Subcutaneous adipose tissue (tissue), 4 donors: ENCODE measurements around the gene LPIN2. TPM values are rescaled to one million over a fixed set of nuclear protein-coding genes. Genes with fewer than 3 reads are reported as not detected.

Experiments used
- total RNA-seq, 4 donors: library from RNA; depleted of rRNA; stranded (reverse); fragments of >200 nt; gene quantifications; one replicate each; pipeline ENCODE4 v1.1.0, GENCODE V29; 2016
- TF ChIP-seq, protein P1 (sequence below): fragments of 450-650 bp; IDR thresholded peaks from one replicate; pipeline ENCODE4 v1.5.1; 2016; ENCODE audit warnings: low read depth, mild to moderate bottlenecking, control low read depth, antibody characterized with exemption, moderate library complexity

LPIN2 gene, protein sequence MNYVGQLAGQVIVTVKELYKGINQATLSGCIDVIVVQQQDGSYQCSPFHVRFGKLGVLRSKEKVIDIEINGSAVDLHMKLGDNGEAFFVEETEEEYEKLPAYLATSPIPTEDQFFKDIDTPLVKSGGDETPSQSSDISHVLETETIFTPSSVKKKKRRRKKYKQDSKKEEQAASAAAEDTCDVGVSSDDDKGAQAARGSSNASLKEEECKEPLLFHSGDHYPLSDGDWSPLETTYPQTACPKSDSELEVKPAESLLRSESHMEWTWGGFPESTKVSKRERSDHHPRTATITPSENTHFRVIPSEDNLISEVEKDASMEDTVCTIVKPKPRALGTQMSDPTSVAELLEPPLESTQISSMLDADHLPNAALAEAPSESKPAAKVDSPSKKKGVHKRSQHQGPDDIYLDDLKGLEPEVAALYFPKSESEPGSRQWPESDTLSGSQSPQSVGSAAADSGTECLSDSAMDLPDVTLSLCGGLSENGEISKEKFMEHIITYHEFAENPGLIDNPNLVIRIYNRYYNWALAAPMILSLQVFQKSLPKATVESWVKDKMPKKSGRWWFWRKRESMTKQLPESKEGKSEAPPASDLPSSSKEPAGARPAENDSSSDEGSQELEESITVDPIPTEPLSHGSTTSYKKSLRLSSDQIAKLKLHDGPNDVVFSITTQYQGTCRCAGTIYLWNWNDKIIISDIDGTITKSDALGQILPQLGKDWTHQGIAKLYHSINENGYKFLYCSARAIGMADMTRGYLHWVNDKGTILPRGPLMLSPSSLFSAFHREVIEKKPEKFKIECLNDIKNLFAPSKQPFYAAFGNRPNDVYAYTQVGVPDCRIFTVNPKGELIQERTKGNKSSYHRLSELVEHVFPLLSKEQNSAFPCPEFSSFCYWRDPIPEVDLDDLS
- total RNA-seq: 10 to 100 TPM; 23.8 to 33.3 (median 29.1) TPM

DNA sequence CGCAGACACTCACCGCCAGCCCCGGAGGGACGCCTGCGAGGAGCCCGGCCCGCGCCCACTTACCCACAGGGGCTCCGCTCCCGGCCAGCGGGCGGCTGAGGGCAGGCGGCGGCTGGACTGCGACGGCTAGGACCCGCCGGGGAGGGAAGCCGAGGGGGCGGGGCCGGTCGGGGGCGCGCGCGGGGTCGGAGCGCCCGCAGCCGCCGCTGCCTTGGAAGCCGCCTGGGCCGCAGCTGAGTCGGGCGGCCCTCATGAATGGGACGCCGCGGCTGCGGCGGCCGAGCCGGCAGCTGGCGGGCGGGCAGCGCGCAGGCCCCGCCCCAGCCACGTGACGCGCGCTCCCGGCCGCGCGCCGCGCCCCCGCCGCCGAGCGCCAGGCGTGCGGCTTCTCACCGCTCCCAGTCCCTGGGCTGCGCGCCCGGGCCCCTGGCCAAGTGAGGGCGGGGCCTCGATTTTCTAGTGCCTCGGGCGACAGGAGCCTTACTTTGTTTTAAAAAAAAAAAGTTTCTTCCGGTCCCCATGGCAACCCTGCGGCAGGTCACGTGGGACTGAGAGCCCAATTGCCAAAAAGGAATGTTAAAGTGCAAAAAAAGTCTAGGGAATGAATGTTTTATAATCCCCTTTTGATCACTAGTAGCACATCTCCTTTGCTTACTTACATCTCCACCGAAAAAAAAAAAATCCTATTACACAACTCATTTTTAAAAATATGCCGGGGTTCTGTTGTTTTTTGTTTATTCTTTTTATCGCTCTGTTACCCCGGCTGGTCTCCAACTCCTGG lies at the start of gene LPIN2:
Gene LPIN2 (minus strand): TSS at position 121 of the 781 bp plus-strand sequence. CDS start 52,304 bp downstream, outside the sequence.
- TF ChIP-seq, protein P1, sequence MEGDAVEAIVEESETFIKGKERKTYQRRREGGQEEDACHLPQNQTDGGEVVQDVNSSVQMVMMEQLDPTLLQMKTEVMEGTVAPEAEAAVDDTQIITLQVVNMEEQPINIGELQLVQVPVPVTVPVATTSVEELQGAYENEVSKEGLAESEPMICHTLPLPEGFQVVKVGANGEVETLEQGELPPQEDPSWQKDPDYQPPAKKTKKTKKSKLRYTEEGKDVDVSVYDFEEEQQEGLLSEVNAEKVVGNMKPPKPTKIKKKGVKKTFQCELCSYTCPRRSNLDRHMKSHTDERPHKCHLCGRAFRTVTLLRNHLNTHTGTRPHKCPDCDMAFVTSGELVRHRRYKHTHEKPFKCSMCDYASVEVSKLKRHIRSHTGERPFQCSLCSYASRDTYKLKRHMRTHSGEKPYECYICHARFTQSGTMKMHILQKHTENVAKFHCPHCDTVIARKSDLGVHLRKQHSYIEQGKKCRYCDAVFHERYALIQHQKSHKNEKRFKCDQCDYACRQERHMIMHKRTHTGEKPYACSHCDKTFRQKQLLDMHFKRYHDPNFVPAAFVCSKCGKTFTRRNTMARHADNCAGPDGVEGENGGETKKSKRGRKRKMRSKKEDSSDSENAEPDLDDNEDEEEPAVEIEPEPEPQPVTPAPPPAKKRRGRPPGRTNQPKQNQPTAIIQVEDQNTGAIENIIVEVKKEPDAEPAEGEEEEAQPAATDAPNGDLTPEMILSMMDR: no peak

DNA sequence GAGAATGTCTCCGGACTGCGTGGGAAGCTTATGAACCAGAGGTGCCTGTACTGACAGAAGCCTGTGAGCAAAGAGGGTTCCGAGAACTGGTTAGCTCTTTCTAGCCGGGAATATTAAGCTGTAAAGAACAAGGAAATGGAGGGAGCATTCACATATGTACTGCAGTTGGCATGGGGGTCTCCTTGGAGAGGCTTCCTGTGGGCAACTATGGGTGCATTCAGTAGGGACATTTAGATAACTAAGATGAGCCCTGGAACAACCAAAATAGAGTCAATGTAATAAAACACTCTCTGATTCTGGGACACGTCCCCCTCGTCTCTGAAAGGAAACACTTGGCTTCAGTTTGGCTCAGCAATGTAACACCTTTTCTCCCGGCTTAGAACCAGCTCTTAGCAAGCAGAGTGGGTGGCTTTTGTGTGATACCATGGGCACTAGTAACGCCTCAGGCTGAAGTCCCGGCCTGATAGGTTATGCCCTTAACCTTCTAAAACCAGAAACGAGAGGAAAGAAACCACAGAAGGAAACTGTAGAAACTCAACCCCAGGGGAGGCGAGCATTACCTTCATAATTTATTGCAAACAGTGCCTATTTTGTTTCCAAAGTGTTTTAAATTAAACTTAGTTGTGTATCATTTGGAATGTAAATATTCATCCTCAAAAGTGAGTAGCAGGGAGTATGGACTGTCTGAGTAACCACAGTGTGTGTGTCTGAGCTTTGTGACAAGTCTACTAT lies 48.8 kb upstream of the LPIN2 start:
- TF ChIP-seq, protein P1: no peak

DNA sequence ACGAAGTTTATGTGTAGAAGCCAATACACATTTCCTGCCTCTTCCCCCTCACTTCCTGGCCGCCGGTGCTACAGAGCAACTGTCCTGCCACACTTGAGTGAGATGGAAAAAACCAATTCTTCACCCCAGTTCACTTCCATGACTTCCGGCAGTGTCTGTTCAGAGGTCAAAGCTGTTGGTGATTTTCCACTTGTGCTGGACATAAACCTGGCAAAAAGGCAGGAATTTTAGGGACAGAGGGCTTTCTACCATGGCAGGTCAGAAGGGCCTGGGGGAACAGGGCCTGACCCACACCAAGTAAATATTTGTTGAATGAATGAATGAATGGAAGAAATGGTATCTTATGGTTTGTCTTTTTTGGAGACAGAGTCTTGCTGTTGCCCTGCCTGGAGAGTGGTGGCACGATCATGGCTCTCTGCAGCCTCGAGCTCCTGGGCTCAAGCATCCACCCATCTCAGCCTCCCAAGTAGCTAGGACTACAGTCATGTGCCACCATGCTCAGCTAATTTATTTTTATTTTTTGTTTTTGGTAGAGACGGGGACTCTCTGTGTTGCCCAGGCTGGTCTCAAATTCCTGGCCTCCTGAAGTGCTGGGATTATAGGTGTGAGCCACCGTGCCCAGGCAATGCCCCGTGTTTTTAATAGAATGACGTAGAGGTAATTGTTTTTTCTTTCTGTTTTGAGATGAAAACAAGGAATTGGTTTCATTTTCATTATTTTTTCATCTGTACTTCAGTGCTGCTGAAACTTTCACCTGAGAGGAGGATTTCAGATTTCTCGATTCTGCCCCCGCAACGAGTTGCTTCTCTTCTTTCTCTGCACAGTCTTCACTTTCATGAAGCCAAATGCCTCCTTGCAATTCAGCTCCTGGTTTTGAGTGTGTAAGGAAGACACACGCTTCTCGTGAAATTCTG lies 48.0 kb upstream of the LPIN2 start:
- TF ChIP-seq, protein P1: no peak

DNA sequence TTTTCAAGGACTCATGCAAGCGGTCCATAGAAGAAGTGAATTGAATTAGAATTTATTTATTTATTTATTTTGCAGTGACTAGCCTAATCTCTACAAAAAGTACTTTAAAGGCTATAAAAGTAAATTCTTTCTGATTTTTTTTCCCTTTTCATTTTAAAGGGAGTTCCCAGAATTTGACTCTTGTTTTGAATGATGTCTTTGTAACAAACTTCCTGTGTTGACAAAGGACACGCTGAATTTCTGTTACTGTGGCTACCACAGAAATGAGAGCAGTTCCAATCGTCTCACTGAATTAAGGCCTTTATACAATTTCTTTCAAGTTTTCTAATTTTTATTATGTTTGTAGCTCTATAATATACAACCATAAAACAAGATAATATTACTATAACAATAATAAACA lies 46.3 kb upstream of the LPIN2 start:
- TF ChIP-seq, protein P1: no peak

DNA sequence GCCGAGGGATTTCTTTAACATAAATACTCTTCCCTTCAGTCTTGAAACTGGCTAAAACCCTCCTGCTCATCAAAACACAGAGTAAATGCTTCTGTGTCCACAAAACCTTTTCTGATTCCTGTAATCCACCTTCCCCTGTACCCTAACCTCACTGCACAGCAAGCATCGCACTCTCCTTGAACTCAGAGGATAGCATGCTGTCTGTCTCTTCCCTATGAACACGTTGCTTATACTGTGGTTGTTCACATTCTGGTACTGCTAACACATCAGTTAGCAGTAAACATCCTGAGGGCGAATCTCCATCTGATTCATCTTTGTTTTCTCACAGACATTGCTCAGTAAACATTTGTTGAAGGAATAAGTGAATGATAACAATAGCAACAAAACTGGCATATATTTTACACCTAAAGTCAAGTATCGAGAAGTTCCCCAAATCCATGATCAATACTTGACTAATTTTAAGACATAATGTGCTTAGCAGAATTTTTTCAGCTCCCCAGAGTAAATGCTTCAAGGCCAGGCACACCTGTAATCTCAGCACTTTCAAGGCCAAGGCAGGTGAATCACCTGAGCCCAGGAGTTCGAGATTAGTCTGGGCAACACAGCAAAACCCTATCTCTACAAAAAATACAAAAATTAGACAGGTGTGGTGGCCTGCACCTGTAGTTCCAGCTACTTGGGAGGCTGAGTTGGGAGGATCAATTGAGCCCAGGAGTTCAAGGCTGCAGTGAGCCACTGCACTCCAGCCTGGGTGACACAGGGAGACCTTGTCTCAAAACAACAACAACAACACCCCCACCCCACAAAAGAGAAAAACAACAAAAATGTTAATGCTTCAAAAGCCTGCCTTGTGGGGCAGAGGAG lies 45.6 kb upstream of the LPIN2 start:
- TF ChIP-seq, protein P1: no peak
